ENCODE measurements around the gene SERPINB5. TPM values are rescaled to one million over a fixed set of nuclear protein-coding genes. Genes with fewer than 3 reads are reported as not detected.

The SERPINB5 gene
- polyA plus RNA-seq, 1 experiment = not detected

- Histone ChIP-seq H3K4me3 (ENCODE audit: low read depth, low read length) (no peak overlapping the region), H3K27me3 (ENCODE audit: control insufficient read depth, insufficient read depth, low read length) (no peaks in the 10 kb centered on the region), H3K36me3 (ENCODE audit: control insufficient read depth, insufficient read depth, low read length) (no peaks in the 10 kb centered on the region)
- no peak for TF ChIP-seq CTCF (IDR thresholded peaks at IDR 0.05; ENCODE audit: insufficient read depth, low read depth, low read length)
- ChIA-PET POLR2A (no interaction called here), CTCF (interaction anchor here (1.3 kb wide), 1 partner anchor 46 kb away, joined by 4 read pairs; no protein-coding TSS in a partner anchor)
- DNase-seq (ENCODE audit: low read depth) = no peak
Observed at GRCh38 chr18:63472380-63472779, 4.4 kb upstream of the SERPINB5 start.

GRCh38 chr18:63477200-63477599 is 442 bp downstream of the SERPINB5 start:
- ChIA-PET CTCF (interaction anchor here (0.8 to 2.0 kb wide), 3 partner anchors 10 to 29 kb away, joined by 3 to 7 read pairs (median 3); no protein-coding TSS in a partner anchor), POLR2A (no interaction called here)
- Histone ChIP-seq H3K27me3 (ENCODE audit: control insufficient read depth, insufficient read depth, low read length) (peaks cover 2% of the 10 kb centered on the region; the same call in 1 of the 2 replicates), H3K36me3 (ENCODE audit: control insufficient read depth, insufficient read depth, low read length) (no peaks in the 10 kb centered on the region), H3K4me3 (ENCODE audit: low read depth, low read length) (no peak overlapping the region)
- DNase-seq (ENCODE audit: low read depth) = no peak
- no peak for TF ChIP-seq CTCF (IDR thresholded peaks at IDR 0.05; ENCODE audit: insufficient read depth, low read depth, low read length)

DNA sequence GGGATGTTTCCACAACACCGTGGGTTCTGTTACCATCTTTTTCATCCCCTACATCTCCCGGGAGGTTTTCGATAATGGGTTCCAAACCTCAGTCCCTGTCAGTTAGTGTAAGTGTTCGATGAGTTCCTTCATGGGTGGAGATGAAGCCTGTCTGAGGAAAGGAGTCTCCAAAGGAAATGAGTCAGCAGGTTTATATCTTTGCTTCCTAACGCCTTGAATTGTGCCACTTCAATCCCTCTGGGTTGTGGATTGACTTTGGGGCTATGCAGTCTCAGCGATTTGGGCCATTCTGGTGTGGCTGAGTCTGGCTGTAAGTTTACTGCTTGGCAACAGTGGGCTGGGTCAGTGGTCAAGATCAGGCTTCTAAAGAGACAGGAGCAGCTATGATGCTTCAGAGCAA is 1.2 kb downstream of the SERPINB5 start:
- CTCF ChIA-PET = interaction anchor here (0.5 kb wide), 1 partner anchor 38 kb away, joined by 3 read pairs; no protein-coding TSS in a partner anchor
- TF ChIP-seq CTCF (IDR thresholded peaks at IDR 0.05; ENCODE audit: insufficient read depth, low read depth, low read length) = no peak
- Histone ChIP-seq H3K27me3 (ENCODE audit: control insufficient read depth, insufficient read depth, low read length) (peaks cover 2% of the 10 kb centered on the region; the same call in 1 of the 2 replicates), H3K36me3 (ENCODE audit: control insufficient read depth, insufficient read depth, low read length) (no peaks in the 10 kb centered on the region), H3K4me3 (ENCODE audit: low read depth, low read length) (no peak overlapping the region)
- no peak for DNase-seq (ENCODE audit: low read depth)
- POLR2A ChIA-PET = no interaction called here

DNA sequence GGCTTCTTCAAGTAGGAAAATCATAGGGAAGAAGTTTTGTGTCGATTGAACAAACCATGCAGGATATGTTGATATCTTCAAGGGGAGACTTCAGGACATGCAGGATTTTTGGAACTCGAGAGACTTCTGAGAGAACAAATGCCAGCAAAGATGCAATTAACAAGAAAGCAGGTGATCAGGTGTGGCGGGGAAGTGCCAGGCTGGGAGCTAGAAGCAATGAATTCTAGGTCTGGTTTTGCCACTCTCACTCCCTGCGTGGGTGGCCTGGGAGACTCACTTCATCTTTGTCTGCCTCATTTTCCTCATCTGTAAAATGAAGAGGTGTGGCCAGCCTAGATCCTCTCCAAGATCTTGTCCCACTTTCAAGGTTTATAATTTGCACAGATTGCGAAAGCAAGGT is 3.1 kb downstream of the SERPINB5 start:
- Histone ChIP-seq H3K36me3 (ENCODE audit: control insufficient read depth, insufficient read depth, low read length) (no peaks in the 10 kb centered on the region), H3K4me3 (ENCODE audit: low read depth, low read length) (no peak overlapping the region), H3K27me3 (ENCODE audit: control insufficient read depth, insufficient read depth, low read length) (peaks cover 2% of the 10 kb centered on the region; the same call in 1 of the 2 replicates)
- POLR2A ChIA-PET = no interaction called here
- TF ChIP-seq CTCF (IDR thresholded peaks at IDR 0.05; ENCODE audit: insufficient read depth, low read depth, low read length) = no peak
- DNase-seq (ENCODE audit: low read depth) = no peak
- CTCF ChIA-PET = interaction anchor here (0.9 to 1.3 kb wide), 2 partner anchors 16 to 28 kb away, joined by 3 read pairs; no protein-coding TSS in a partner anchor

DNA sequence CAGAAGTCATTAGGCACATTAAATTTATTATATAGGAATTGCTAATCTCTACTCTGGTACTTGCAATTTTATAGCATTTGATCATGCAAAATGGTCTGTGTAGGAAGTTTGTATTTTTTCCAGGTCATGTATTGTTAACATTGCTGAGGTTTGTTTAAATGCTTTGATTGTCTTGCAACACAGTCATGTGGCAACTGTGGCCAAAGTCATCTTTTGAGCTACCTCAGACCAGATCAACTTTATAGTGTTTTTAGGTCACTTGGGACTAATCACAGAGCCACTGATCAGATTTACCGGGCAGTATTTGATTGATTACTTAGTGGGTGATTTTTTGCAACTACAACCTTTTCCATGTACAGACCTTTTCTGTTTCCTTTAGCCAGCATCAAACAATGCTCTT is 3.7 kb downstream of the SERPINB5 start:
- H3K27me3 ChIP-seq (ENCODE audit: control insufficient read depth, insufficient read depth, low read length) = peaks cover 2% of the 10 kb centered on the region; the same call in 1 of the 2 replicates
- ChIA-PET CTCF (interaction anchor here (1.3 kb wide), 1 partner anchor 28 kb away, joined by 3 read pairs; no protein-coding TSS in a partner anchor), POLR2A (no interaction called here)
- no peaks in the 10 kb centered on the region for H3K36me3 ChIP-seq (ENCODE audit: control insufficient read depth, insufficient read depth, low read length)
- no peak overlapping the region for H3K4me3 ChIP-seq (ENCODE audit: low read depth, low read length)
- DNase-seq (ENCODE audit: low read depth) = no peak
- no peak for TF ChIP-seq CTCF (IDR thresholded peaks at IDR 0.05; ENCODE audit: insufficient read depth, low read depth, low read length)

Data from BJ (cell line).